Measurements from ENCODE around the gene BCL3.
"Not testable (repeated sequence)": the region's sequence is repeated elsewhere in the genome, so short reads cannot be mapped to it uniquely, and the experiment has no call there.

Gene BCL3

DNA sequence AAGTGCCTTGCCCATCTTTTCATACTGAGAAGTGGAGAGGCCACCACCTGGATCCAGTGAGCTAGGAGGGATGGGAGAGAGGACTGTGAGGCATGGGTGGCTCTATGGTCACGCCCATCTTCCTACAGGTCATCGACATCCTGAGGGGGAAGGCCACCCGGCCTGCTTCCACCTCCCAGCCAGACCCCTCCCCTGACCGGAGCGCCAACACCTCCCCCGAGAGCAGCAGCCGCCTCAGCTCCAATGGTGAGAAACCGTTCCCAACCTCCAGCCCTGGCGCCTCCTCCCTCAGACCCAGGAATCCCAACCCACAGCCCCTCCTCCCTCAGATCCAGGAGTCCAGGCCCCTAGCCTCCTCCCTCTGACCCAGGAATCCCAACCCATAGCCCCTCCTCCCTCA lies 10.1 kb downstream of the BCL3 start:
- Mint-ChIP-seq H3K4me1 (peaks cover 30% of the 10 kb centered on the region), H3K27ac (ENCODE audit: low read depth) (peak overlapping the region; percentile 83), H3K27me3 (no peaks in the 10 kb centered on the region), H3K9me3 (no peaks in the 10 kb centered on the region), H3K4me3 (no peak overlapping the region), H3K36me3 (ENCODE audit: insufficient read depth) (peaks cover 36% of the 10 kb centered on the region)
- no peak for DNase-seq (ENCODE audit: low spot score in 2 of 2)
- ATAC-seq (replicated peaks; ENCODE audit: extremely low read depth, poor library complexity, severe bottlenecking), result no peak

DNA sequence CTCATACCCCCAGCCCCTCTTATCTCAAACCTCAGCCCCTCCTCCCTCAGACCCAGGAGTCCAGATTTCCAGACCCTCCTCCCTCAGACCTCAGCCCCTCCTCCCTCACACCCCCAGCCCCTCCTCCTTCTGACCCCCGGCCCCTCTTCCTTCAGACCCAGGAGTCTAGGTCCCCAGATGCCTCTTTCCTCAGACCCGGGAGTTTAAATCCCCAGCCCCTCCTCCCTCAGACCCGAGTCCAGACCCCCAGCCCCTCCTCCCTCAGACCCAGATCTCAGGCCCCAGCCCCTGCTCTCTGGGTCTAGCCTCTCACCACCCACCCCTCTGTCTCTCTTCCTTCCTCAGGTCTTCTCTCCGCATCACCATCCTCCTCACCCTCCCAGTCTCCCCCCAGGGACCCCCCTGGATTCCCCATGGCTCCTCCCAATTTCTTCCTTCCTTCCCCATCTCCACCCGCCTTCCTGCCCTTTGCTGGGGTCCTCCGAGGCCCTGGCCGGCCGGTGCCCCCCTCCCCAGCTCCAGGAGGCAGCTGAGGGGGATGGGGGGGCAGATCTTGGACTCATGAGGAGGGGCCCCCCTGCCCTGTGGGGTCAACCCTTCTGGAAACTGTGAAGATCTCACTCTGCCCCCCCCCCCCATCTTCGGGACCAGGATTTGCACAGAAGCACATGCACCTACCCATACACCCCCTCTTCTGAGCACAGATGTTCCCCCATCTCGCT lies 10.7 kb downstream of the BCL3 start:
- peak overlapping the region; percentile 93 for H3K27ac Mint-ChIP-seq (ENCODE audit: low read depth)
- no peaks in the 10 kb centered on the region for H3K27me3 Mint-ChIP-seq
- DNase-seq (ENCODE audit: low spot score in 2 of 2) (no peak), ATAC-seq (replicated peaks; ENCODE audit: extremely low read depth, poor library complexity, severe bottlenecking) (no peak)
- peaks cover 32% of the 10 kb centered on the region for H3K36me3 Mint-ChIP-seq (ENCODE audit: insufficient read depth)
- H3K9me3 Mint-ChIP-seq, result no peaks in the 10 kb centered on the region
- H3K4me3 Mint-ChIP-seq, result peak overlapping the region; percentile 50
- H3K4me1 Mint-ChIP-seq, result peaks cover 30% of the 10 kb centered on the region

DNA sequence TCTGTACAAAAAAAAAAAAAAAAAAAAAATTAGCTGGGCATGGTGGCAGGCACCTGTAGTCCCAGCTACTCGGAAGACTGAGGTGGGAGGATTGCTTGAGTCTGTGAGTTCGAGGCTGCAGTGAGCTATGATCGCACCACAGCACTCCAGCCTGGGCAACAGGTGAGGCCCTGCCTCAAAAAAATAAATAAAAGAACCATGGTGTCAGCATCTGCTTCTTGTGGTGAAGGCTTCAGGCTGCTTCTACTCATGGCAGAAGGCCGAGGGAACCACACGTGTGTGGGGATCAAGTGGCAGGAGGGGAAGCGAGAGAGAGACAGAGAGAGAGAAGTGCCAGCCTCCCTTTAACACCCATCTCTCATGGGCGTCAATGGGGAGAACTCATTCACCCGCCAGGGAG lies 13.5 kb downstream of the BCL3 start:
- Mint-ChIP-seq H3K9me3 (no peaks in the 10 kb centered on the region), H3K36me3 (ENCODE audit: insufficient read depth) (peaks cover 26% of the 10 kb centered on the region), H3K27ac (ENCODE audit: low read depth) (peak overlapping the region; percentile 93), H3K4me3 (no peak overlapping the region), H3K27me3 (no peaks in the 10 kb centered on the region), H3K4me1 (peaks cover 22% of the 10 kb centered on the region)
- DNase-seq (ENCODE audit: low spot score in 2 of 2) (no peak), ATAC-seq (replicated peaks; ENCODE audit: extremely low read depth, poor library complexity, severe bottlenecking) (no peak)

DNA sequence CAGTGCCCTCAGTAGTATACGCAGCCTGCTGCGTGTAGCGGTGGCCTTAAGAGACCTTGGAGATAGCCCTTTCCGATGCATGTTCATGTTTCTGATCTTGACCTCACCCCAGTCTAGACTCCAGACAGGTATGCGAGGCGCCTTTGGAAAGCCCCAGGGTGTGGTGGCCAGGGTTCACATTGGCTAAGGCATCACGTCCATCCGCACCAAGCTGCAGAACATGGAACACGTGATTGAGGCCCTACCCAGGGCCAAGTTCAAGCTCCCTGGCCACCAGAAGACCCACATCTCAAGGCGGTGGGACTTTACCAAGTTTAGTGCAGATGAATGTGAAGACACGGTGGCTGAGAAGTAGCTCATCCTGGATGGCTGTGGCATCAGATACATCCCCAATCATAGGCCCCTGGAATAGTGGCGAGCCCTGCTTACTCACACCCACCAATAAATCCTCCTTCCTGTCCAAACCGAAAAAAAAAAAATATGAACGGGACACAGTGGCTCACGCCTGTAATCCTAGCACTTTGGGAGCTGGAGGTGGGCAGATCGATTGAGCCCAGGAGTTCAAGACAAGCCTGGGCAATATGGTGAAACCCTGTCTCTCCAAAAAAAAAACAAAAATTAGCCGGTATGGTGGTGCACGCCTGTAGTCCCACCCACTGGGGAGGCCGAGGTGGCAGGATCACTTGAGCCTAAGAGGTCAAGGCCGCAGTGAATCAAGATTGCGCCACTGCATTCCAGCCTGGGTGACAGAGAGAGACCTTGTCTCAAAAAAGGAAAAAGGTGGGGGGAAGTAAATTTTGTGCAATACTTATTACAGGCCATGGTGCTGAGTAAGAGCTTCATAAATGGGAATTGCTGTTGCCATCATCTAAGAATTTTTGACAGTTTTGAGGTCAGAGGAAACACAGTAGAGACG lies 16.8 kb downstream of the BCL3 start:
- DNase-seq (ENCODE audit: low spot score in 2 of 2), result no peak
- H3K27me3 Mint-ChIP-seq, result no peaks in the 10 kb centered on the region
- ATAC-seq (replicated peaks; ENCODE audit: extremely low read depth, poor library complexity, severe bottlenecking), result no peak
- peaks cover 24% of the 10 kb centered on the region for H3K4me1 Mint-ChIP-seq
- H3K36me3 Mint-ChIP-seq (ENCODE audit: insufficient read depth), result peaks cover 12% of the 10 kb centered on the region
- no peak overlapping the region for H3K27ac Mint-ChIP-seq (ENCODE audit: low read depth)
- H3K4me3 Mint-ChIP-seq, result no peak overlapping the region
- H3K9me3 Mint-ChIP-seq, result no peaks in the 10 kb centered on the region

DNA sequence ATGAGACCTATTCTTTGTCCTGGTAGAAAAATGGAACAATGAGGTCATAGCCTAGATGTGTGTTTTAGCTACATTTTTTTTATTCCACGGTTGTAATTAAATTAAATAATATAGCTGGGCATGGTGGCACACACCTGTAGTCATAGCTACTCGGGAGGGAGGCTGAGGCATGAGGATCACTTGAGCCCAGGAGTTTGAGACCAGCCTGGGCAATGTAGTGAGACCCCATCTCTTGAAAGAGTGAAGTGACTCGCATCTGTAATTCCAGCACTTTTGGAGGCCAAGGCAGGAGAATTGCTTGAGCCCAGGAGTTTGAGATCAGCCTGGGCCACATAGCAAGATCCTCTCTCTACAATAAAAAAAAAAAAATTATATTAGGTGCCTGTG lies 17.4 kb downstream of the BCL3 start:
- peaks cover 24% of the 10 kb centered on the region for H3K4me1 Mint-ChIP-seq
- H3K27ac Mint-ChIP-seq (ENCODE audit: low read depth), result no peak overlapping the region
- no peak for ATAC-seq (replicated peaks; ENCODE audit: extremely low read depth, poor library complexity, severe bottlenecking)
- H3K27me3 Mint-ChIP-seq, result no peaks in the 10 kb centered on the region
- H3K9me3 Mint-ChIP-seq, result no peaks in the 10 kb centered on the region
- no peak for DNase-seq (ENCODE audit: low spot score in 2 of 2)
- H3K4me3 Mint-ChIP-seq, result no peak overlapping the region
- peaks cover 9% of the 10 kb centered on the region for H3K36me3 Mint-ChIP-seq (ENCODE audit: insufficient read depth)

DNA sequence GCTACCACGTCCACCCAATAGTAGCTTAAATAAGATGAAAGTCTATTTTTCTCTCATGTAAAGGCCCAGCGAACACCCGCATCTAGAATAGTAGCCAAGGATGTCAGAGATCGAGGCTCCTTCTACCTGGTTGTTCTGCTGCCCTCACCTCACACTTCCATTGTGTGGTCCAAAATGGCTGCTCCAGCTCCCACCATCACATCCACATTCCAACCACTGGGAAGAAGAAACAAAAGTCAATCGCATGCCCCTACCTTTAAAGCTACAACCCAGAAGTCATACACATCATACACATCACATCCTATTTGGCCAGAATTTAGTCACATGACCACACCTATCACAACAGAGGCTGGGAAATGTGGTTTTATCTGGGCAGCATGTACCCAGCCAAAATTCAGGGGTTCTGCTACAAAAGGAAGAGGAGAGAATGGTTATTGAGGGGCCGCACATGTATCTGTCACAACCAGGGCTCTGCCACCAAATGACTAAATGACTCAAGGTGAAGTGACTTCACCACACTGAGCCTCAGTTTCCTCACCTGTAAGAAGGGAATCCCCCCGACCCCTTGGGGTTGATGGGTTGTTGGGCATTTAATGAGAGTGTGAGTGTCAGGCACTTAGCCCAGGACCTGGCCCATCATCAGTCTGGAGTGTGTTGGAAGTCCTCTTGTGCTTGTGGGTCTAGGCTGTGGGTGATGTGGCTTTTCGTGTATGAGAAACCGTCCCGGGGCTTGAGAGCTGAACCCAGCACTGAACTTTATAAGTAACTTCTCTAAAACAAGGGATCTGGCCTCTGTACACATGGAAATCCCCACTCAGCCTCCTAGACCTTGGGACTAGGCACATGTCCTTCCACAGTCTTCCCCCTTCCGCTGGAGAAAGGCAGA lies 19.0 kb downstream of the BCL3 start:
- H3K27me3 Mint-ChIP-seq, result no peaks in the 10 kb centered on the region
- H3K4me1 Mint-ChIP-seq, result peaks cover 24% of the 10 kb centered on the region
- H3K9me3 Mint-ChIP-seq, result no peaks in the 10 kb centered on the region
- DNase-seq (ENCODE audit: low spot score in 2 of 2) (no peak), ATAC-seq (replicated peaks; ENCODE audit: extremely low read depth, poor library complexity, severe bottlenecking) (no peak)
- H3K4me3 Mint-ChIP-seq, result no peak overlapping the region
- H3K36me3 Mint-ChIP-seq (ENCODE audit: insufficient read depth), result peaks cover 6% of the 10 kb centered on the region
- H3K27ac Mint-ChIP-seq (ENCODE audit: low read depth), result peak overlapping the region; percentile 19

DNA sequence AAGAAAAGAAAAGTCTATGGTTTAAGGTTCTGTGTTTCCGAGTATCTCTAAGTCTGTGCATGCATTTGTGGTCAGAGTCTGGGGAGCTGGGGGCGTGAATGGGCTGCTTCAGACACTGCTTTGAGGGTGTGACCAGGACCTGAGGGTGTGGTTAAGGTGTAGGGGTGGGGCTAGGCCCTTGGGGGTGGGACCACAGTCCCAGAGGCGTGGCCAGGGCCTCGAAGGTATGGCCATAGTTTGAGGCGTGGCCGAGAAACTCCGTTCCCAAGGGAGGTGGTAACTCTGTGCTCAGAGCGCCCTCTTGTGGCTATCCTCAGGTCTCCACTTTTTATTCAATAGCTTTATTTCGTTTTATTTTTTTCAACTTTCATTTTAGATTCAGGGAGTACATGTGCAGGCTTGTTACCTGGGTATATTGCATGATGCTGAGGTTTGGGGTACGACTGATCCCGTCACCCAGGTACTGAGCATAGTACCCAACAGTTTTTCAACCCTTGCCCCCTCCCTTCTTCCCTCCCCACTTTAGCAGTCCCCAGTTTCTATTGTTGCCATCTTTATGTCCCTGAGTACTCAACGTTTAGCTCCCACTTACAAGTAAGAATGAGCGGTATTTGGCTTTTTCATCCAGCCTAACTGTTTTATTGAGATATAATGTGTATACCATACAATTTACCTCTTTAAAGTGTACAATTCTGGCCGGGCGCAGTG lies 22.2 kb downstream of the BCL3 start:
- DNase-seq (ENCODE audit: low spot score in 2 of 2) (peak; percentile 97 to 98), ATAC-seq (replicated peaks; ENCODE audit: extremely low read depth, poor library complexity, severe bottlenecking) (peak; percentile 93)
- Mint-ChIP-seq H3K27ac (ENCODE audit: low read depth) (peak overlapping the region; percentile 79), H3K4me3 (peak overlapping the region; percentile 24), H3K9me3 (no peaks in the 10 kb centered on the region), H3K27me3 (no peaks in the 10 kb centered on the region), H3K36me3 (ENCODE audit: insufficient read depth) (peaks cover 4% of the 10 kb centered on the region), H3K4me1 (peaks cover 17% of the 10 kb centered on the region)

DNA sequence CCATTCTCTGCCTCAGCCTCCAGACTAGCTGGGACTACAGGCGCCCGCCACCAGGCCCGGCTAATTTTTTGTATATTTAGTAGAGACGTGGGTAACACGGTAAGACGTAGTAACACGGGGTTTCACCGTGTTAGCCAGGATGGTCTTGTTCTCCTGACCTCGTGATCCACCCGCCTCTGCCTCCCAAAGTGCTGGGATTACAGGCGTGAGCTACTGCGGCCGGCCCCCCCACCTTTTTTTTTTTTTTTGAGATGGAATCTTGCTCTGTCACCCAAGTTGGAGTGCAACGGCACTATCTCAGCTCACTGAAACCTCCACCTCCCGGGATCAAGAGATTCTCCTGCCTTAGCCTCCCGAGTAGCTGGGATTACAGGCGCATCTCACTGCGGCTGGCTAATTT lies 23.6 kb downstream of the BCL3 start:
- not testable (repeated sequence) for ATAC-seq (replicated peaks; ENCODE audit: extremely low read depth, poor library complexity, severe bottlenecking); H3K9me3 Mint-ChIP-seq; DNase-seq (ENCODE audit: low spot score in 2 of 2); H3K27me3 Mint-ChIP-seq; H3K27ac Mint-ChIP-seq (ENCODE audit: low read depth); H3K4me3 Mint-ChIP-seq; H3K36me3 Mint-ChIP-seq (ENCODE audit: insufficient read depth)
- H3K4me1 Mint-ChIP-seq, result peaks cover 16% of the 10 kb centered on the region

DNA sequence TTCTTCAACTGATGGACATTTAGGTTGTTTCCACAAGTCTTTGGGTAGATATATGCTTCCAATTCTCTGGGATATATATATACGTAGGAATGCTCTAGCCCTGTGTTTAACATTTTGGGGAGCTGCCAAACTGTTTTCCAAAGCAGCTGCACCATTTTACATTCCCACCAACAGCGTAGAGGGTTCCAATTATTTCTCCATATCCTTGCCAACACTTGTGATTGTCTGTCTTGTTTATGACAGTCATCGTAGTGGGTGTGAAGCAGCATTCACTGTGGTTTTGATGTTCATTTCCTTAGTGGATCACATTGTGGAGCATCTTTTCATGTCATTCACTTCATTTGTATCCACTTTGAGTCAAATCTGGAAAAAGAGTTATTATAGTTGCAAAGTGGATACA lies 24.5 kb downstream of the BCL3 start:
- Mint-ChIP-seq H3K4me1 (peaks cover 8% of the 10 kb centered on the region), H3K27me3 (no peaks in the 10 kb centered on the region), H3K4me3 (no peak overlapping the region), H3K9me3 (no peaks in the 10 kb centered on the region), H3K36me3 (ENCODE audit: insufficient read depth) (peaks cover 5% of the 10 kb centered on the region), H3K27ac (ENCODE audit: low read depth) (no peak overlapping the region)
- DNase-seq (ENCODE audit: low spot score in 2 of 2) (no peak), ATAC-seq (replicated peaks; ENCODE audit: extremely low read depth, poor library complexity, severe bottlenecking) (no peak)

DNA sequence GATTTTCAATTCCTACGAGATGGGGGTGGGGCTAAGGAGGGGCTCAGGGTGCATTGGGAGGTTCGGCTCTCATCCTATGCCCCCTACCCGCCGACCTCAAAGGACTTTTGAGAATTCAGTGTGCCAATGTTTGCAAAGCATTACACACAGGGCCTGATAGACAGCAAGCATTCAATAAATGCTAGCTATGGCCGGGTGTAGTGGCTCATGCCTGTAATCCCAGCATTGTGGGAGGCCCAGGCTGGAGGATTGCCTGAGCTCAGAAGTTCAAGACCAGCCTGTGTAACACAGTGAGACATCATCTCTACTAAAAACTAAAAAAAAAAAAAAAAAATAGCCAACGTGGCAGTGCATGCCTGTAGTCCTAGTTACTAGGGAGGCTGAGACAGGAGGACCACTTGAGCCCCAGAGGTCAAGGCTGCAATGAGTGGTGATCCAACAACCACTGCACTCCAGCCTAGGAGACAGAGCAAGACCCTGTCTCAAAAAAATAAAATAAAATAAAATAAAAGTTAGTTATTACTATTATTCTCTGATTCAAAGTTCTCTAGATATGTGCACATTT lies 27.2 kb downstream of the BCL3 start:
- H3K27me3 Mint-ChIP-seq, result no peaks in the 10 kb centered on the region
- no peak overlapping the region for H3K27ac Mint-ChIP-seq (ENCODE audit: low read depth)
- peaks cover 2% of the 10 kb centered on the region for H3K4me1 Mint-ChIP-seq
- no peak overlapping the region for H3K4me3 Mint-ChIP-seq
- ATAC-seq (replicated peaks; ENCODE audit: extremely low read depth, poor library complexity, severe bottlenecking) (no peak), DNase-seq (ENCODE audit: low spot score in 2 of 2) (no peak)
- peaks cover 3% of the 10 kb centered on the region for H3K36me3 Mint-ChIP-seq (ENCODE audit: insufficient read depth)
- no peaks in the 10 kb centered on the region for H3K9me3 Mint-ChIP-seq

DNA sequence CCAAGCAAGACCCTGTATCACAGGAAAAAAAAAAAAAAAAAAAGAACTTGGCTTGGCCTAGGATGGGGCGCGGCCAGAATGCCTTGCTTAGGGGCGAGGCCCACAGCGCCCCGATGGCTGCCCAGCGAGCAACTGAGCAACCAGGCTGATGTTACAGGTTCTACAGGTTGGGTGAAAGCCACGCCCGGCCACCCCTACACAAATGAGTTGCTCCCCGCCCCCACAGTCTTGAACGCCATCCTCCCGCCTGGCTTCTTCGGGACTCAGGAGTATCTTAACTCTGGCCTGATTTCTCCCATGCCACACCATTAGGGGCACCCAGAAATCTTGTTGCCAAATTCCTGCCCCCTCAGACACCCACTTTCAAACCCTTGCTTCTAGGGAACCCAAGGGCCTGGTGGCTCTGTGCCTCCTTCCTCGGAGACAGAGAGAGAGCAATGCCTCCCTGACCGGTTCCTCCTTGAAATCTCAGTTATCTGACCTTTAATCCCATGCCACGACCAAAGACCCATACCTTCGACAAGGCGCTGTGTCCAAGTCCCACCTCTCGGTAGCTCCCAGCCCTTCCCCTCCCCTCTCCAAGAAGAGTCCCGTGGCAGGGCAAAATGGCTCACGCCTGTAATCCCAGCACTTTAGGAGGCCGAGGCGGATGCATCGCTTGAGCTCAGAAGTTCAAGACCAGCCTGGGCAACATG lies 28.0 kb downstream of the BCL3 start:
- no peaks in the 10 kb centered on the region for H3K4me1 Mint-ChIP-seq
- H3K4me3 Mint-ChIP-seq, result no peak overlapping the region
- H3K36me3 Mint-ChIP-seq (ENCODE audit: insufficient read depth), result peaks cover 2% of the 10 kb centered on the region
- H3K9me3 Mint-ChIP-seq, result no peaks in the 10 kb centered on the region
- H3K27ac Mint-ChIP-seq (ENCODE audit: low read depth), result no peak overlapping the region
- ATAC-seq (replicated peaks; ENCODE audit: extremely low read depth, poor library complexity, severe bottlenecking), result no peak
- no peaks in the 10 kb centered on the region for H3K27me3 Mint-ChIP-seq
- DNase-seq (ENCODE audit: low spot score in 2 of 2), result no peak

Data from central memory CD8-positive, alpha-beta T cell (primary cell).